ENCODE results near the gene ZNF214. TPM values are rescaled to one million over a fixed set of nuclear protein-coding genes. Genes with fewer than 3 reads are reported as not detected.

ZNF214 gene
- total RNA-seq: 3.1 and 3.9 TPM in 2 replicates

DNA sequence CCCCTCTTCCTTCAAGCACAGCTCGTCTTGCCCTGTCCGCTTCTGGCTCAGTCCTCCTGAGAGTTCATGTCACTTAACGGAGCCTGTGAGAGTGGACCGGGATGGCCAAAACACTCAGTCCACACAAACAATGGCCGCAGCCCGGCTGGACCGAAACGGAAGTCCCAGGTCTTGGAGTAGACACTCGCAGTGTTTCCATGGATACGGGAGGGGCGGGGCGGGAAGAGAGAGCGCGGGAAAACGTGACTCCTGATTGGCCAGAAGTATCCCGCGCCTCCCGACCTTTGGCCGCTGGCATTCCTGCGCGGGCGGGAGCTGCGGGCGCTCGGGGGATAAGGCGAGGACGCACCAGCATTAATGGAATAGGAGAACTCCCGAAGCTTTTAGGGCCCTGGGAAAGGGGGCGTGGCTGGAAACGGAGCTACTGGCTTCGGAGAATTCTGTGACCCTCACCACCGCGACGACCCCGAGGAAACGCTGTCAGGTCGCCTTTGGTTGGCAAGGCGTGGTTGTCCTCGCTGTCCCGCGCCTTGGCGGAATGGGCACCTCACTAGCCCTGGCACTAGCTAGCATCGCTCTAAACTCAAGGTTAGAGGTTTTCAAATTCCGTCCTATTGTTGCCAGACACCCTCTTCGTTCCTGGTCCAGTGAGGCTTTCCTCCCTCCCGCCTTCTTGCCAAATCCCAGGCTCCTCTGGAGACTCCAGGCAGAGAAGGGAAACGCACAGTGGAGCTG, at the start of gene ZNF214, which contains the start of gene NLRP14:
TSS of gene ZNF214 (minus strand) at position 164 of the 735 bp plus-strand sequence. CDS start 17,511 bp downstream, outside the sequence.
TSS of gene NLRP14 (plus strand) at position 297 of the 735 bp plus-strand sequence. CDS start 18,108 bp downstream, outside the sequence.

Other genes starting within 250 kb of the ZNF214 start
- under 0.01 and 0.28 TPM in 2 replicates for gene OR2AG2, start 248.4 kb downstream of the ZNF214 start, total RNA-seq
- not detected in 2 replicates for gene OR2AG1, start 237.3 kb downstream of the ZNF214 start, total RNA-seq
- 0.19 and 0.28 TPM in 2 replicates for gene OR6A2, start 220.7 kb downstream of the ZNF214 start, total RNA-seq
- gene OR10A5, start 174.7 kb downstream of the ZNF214 start, total RNA-seq: not detected in 2 replicates
- gene OR10A2, start 157.3 kb downstream of the ZNF214 start, total RNA-seq: not detected in 2 replicates
- not detected in 2 replicates for gene OR10A4, start 143.7 kb downstream of the ZNF214 start, total RNA-seq
- 0.28 and 0.38 TPM in 2 replicates for gene OR2D2, start 127.8 kb downstream of the ZNF214 start, total RNA-seq
- not detected in 2 replicates for gene OR2D3, start 99.3 kb downstream of the ZNF214 start, total RNA-seq
- 6.8 and 7.1 TPM in 2 replicates for gene ZNF215, start 93.9 kb downstream of the ZNF214 start, total RNA-seq
- gene NLRP14, start 133 bp upstream of the ZNF214 start, total RNA-seq: under 0.01 and 0.19 TPM in 2 replicates
- gene RBMXL2, start 68.7 kb upstream of the ZNF214 start, total RNA-seq: under 0.01 TPM in 1 of 2 replicates, not detected in the other
- under 0.01 TPM in 1 of 2 replicates, not detected in the other for gene SYT9, start 231.6 kb upstream of the ZNF214 start, total RNA-seq